DND-41 (cell line): ENCODE results near the gene MFSD8.
"Not testable (repeated sequence)": the region's sequence is repeated elsewhere in the genome, so short reads cannot be mapped to it uniquely, and the experiment has no call there.

ENCODE experiments used
- ATAC-seq: fragments of 200-7000 bp; cut with Tn5 transposase; 3 replicates; pipeline ENCODE4 v1.9.1; 2021; ENCODE audit warnings: low read depth; ENCODE audit not compliant: insufficient read depth
- DNase-seq: peaks from one replicate; pipeline ENCODE4 v3.0.0-alpha.2; 2020
- H2AFZ ChIP-seq: 2 replicates; pipeline ENCODE4 v1.6.0; 2012; ENCODE audit warnings: low read depth, low read length
- H3K27ac ChIP-seq: 2 replicates; pipeline ENCODE4 v1.5.1; 2012; ENCODE audit warnings: low read length, inconsistent platforms
- H3K27me3 ChIP-seq: fragments of 200-600 bp; sonication (generic); 2 replicates; pipeline ENCODE4 v1.6.0; 2012; ENCODE audit warnings: low read length, mild to moderate bottlenecking, inconsistent platforms; ENCODE audit not compliant: insufficient read depth, poor library complexity
- H3K36me3 ChIP-seq: 2 replicates; pipeline ENCODE4 v1.5.1; 2012; ENCODE audit warnings: low read length, inconsistent platforms; ENCODE audit not compliant: insufficient read depth
- H3K4me1 ChIP-seq: 2 replicates; pipeline ENCODE4 v1.5.1; 2012; ENCODE audit warnings: mild to moderate bottlenecking, low read length; ENCODE audit not compliant: insufficient read depth
- H3K4me2 ChIP-seq: 2 replicates; pipeline ENCODE4 v1.6.0; 2012; ENCODE audit warnings: mild to moderate bottlenecking, moderate library complexity, low read length, inconsistent platforms; ENCODE audit not compliant: insufficient read depth
- H3K4me3 ChIP-seq, 2 experiments: fragments of 200-600 bp in 1 of 2; shearing (Covaris generic) in 1 of 2; 2 replicates each; pipeline ENCODE4 v1.5.1; 2012 to 2016; ENCODE audit warnings: inconsistent platforms in 2 of 2, low read length in 2 of 2, mild to moderate bottlenecking in 2 of 2, low read depth in 1 of 2, moderate library complexity in 1 of 2
- H3K79me2 ChIP-seq: 2 replicates; pipeline ENCODE4 v1.6.0; 2012; ENCODE audit warnings: low read length, inconsistent platforms; ENCODE audit not compliant: insufficient read depth
- H3K9ac ChIP-seq: 2 replicates; pipeline ENCODE4 v1.6.0; 2012; ENCODE audit warnings: low read depth, mild to moderate bottlenecking, inconsistent platforms, low read length, moderate library complexity
- H3K9me3 ChIP-seq: 2 replicates; pipeline ENCODE4 v1.5.1; 2012; ENCODE audit warnings: low read length, moderate library complexity, mild to moderate bottlenecking, inconsistent platforms; ENCODE audit not compliant: insufficient read depth, severe bottlenecking
- H4K20me1 ChIP-seq: 2 replicates; pipeline ENCODE4 v1.6.0; 2012; ENCODE audit warnings: low read length; ENCODE audit not compliant: insufficient read depth
- CTCF ChIP-seq: IDR thresholded peaks from 2 replicates; pipeline ENCODE4 v1.5.1; 2012; ENCODE audit warnings: borderline replicate concordance, low read length, moderate library complexity, mild to moderate bottlenecking; ENCODE audit not compliant: poor library complexity, severe bottlenecking; ENCODE audit errors: extremely low read depth
- EZH2 ChIP-seq: IDR thresholded peaks from 3 replicates; pipeline ENCODE4 v1.6.1; 2012; ENCODE audit warnings: borderline replicate concordance, low read depth, mild to moderate bottlenecking, moderate library complexity, low read length, inconsistent platforms; ENCODE audit not compliant: severe bottlenecking

The MFSD8 gene

GRCh38 chr4:127917151-127917550 is 47.8 kb downstream of the MFSD8 start:
- no peaks in the 10 kb centered on the region for H4K20me1 ChIP-seq
- DNase-seq = no peak
- H3K4me1 ChIP-seq = no peaks in the 10 kb centered on the region
- peaks cover 25% of the 10 kb centered on the region for H3K36me3 ChIP-seq
- H3K27me3 ChIP-seq = no peaks in the 10 kb centered on the region
- ATAC-seq = no peak
- no peak overlapping the region for H3K27ac ChIP-seq
- H2AFZ ChIP-seq = no peak overlapping the region
- no peak overlapping the region for H3K4me2 ChIP-seq
- TF ChIP-seq CTCF (no peak), EZH2 (no peak)
- H3K9ac ChIP-seq = no peak overlapping the region
- H3K9me3 ChIP-seq = no peaks in the 10 kb centered on the region
- H3K79me2 ChIP-seq = no peaks in the 10 kb centered on the region
- H3K4me3 ChIP-seq = no peak overlapping the region

- DNase-seq (no peak), ATAC-seq (no peak)
- Histone ChIP-seq H3K4me3 (no peak overlapping the region), H2AFZ (no peak overlapping the region), H3K27ac (no peak overlapping the region), H3K27me3 (no peaks in the 10 kb centered on the region), H3K4me2 (no peak overlapping the region), H3K79me2 (no peaks in the 10 kb centered on the region), H3K4me1 (no peaks in the 10 kb centered on the region), H3K9me3 (no peaks in the 10 kb centered on the region), H4K20me1 (no peaks in the 10 kb centered on the region), H3K36me3 (peaks cover 19% of the 10 kb centered on the region), H3K9ac (no peak overlapping the region)
- TF ChIP-seq CTCF (no peak), EZH2 (no peak)
Observed at GRCh38 chr4:127916512-127916911, 48.5 kb downstream of the MFSD8 start.

GRCh38 chr4:127905029-127905428 is 59.9 kb downstream of the MFSD8 start:
- no peaks in the 10 kb centered on the region for H3K9me3 ChIP-seq
- H3K27me3 ChIP-seq = no peaks in the 10 kb centered on the region
- no peak overlapping the region for H3K27ac ChIP-seq
- no peaks in the 10 kb centered on the region for H3K4me1 ChIP-seq
- H2AFZ ChIP-seq = no peak overlapping the region
- TF ChIP-seq CTCF (no peak), EZH2 (no peak)
- ATAC-seq (no peak), DNase-seq (no peak)
- H3K36me3 ChIP-seq = no peaks in the 10 kb centered on the region
- H3K9ac ChIP-seq = no peak overlapping the region
- no peaks in the 10 kb centered on the region for H4K20me1 ChIP-seq
- no peaks in the 10 kb centered on the region for H3K79me2 ChIP-seq
- H3K4me2 ChIP-seq = no peak overlapping the region
- no peak overlapping the region for H3K4me3 ChIP-seq

GRCh38 chr4:127899682-127900081 is 65.3 kb downstream of the MFSD8 start:
- H3K4me1 ChIP-seq, H3K27ac ChIP-seq, ATAC-seq, H4K20me1 ChIP-seq, H3K4me2 ChIP-seq, H3K9me3 ChIP-seq, H3K9ac ChIP-seq, DNase-seq, H3K4me3 ChIP-seq, H2AFZ ChIP-seq, H3K79me2 ChIP-seq, H3K27me3 ChIP-seq: not testable (repeated sequence)
- peaks cover 50% of the 10 kb centered on the region for H3K36me3 ChIP-seq
